ENCODE data around the gene ARMC10.
"Not testable (repeated sequence)": the region's sequence is repeated elsewhere in the genome, so short reads cannot be mapped to it uniquely, and the experiment has no call there.

Gene ARMC10

GRCh38 chr7:103068414-103069403 is 6.2 kb upstream of the ARMC10 start:
- TF ChIP-seq CTCF (IDR thresholded peaks at IDR 0.05; ENCODE audit: low read depth, low read length) = no peak

GRCh38 chr7:103071000-103071399 is 3.9 kb upstream of the ARMC10 start:
- H3K4me3 ChIP-seq (ENCODE audit: low read depth, low read length) = no peak overlapping the region
- in situ Hi-C loops (cut with HindIII; ENCODE audit: low sequenced_read_pairs) = no loop called here
- no peak for TF ChIP-seq CTCF (IDR thresholded peaks at IDR 0.05; ENCODE audit: low read depth, low read length)
- no peak for DNase-seq (ENCODE audit: low read depth, low spot score)

More at GRCh38 chr7:103068414-103069403, 6.2 kb upstream of the ARMC10 start:
- DNase-seq (ENCODE audit: low read depth, low spot score) = no peak
- no peak overlapping the region for H3K4me3 ChIP-seq (ENCODE audit: low read depth, low read length)
- in situ Hi-C loops (cut with HindIII; ENCODE audit: low sequenced_read_pairs) = no loop called here

- DNase-seq (ENCODE audit: low read depth, low spot score) = no peak
- in situ Hi-C loops (cut with HindIII; ENCODE audit: low sequenced_read_pairs) = no loop called here
- no peak for TF ChIP-seq CTCF (IDR thresholded peaks at IDR 0.05; ENCODE audit: low read depth, low read length)
- H3K4me3 ChIP-seq (ENCODE audit: low read depth, low read length) = peak overlapping the region; percentile 81
Observed at GRCh38 chr7:103073989-103074518, 886 bp upstream of the ARMC10 start.

DNA sequence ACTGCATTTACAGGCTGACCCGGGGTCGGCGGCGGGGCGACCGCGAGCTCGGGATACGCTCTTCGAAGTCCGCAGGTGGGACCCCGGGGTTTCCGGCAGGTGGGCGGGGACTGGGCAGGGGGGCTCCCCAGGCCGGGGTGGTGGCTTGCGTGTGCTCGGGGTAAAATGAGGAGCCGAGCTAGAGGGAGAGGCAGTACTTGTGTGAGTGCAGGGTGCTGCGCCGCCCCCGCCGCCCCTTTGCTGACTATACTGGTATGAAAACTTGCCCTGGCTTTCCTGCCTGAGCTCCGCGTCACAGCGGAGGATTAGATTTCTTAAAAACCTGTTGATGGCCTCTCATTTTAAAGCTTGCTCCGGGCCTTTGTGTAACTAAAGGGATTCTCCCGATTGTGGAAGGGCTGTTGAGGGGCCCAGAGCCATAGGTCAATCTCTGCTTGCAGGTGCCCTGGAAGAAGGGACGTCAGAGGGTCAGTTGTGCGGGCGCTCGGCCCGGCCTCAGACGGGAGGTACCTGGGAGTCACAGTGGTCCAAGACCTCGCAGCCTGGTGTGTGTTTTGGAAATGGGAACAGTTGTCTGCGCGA is 488 bp downstream of the ARMC10 start:
- TF ChIP-seq CTCF (IDR thresholded peaks at IDR 0.05; ENCODE audit: low read depth, low read length) = no peak
- peak overlapping the region; percentile 81 for H3K4me3 ChIP-seq (ENCODE audit: low read depth, low read length)
- in situ Hi-C loops (cut with HindIII; ENCODE audit: low sequenced_read_pairs) = no loop called here
- DNase-seq (ENCODE audit: low read depth, low spot score) = peak; percentile 54

- no peak for TF ChIP-seq CTCF (IDR thresholded peaks at IDR 0.05; ENCODE audit: low read depth, low read length)
- in situ Hi-C loops (cut with HindIII; ENCODE audit: low sequenced_read_pairs) = no loop called here
- no peak for DNase-seq (ENCODE audit: low read depth, low spot score)
- H3K4me3 ChIP-seq (ENCODE audit: low read depth, low read length) = no peak overlapping the region
Observed at GRCh38 chr7:103076764-103077163, 1.8 kb downstream of the ARMC10 start.

DNA sequence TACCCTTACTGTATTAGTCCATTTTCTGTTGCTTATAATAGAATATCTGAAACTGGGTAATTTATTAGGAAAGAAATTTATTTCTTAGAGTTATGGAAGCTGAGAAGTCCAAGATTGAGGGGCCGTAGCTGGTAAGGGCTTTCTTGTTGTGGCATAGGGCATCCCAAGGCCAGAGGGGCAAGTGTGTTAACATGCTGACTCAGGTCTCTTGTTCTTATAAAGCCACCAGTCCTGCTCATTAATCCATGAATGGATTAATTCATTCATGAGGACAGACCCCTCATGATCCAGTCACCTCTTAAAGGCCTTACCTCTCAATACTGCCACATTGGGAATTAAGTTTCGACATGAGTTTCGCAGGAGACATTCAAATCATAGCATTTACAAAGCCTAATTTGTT is 2.4 kb downstream of the ARMC10 start:
- no peak overlapping the region for H3K4me3 ChIP-seq (ENCODE audit: low read depth, low read length)
- no peak for TF ChIP-seq CTCF (IDR thresholded peaks at IDR 0.05; ENCODE audit: low read depth, low read length)
- no peak for DNase-seq (ENCODE audit: low read depth, low spot score)
- in situ Hi-C loops (cut with HindIII; ENCODE audit: low sequenced_read_pairs) = no loop called here

GRCh38 chr7:103078226-103078625 is 3.3 kb downstream of the ARMC10 start:
- in situ Hi-C loops (cut with HindIII; ENCODE audit: low sequenced_read_pairs); DNase-seq (ENCODE audit: low read depth, low spot score); H3K4me3 ChIP-seq (ENCODE audit: low read depth, low read length): not testable (repeated sequence)
